GM19099 (cell line): Measurements from ENCODE around the gene CHRNA4.

Experiments used
- POLR2A ChIP-seq: IDR thresholded peaks from 3 replicates; pipeline ENCODE4 v1.6.1; 2011; ENCODE audit warnings: low read depth; ENCODE audit not compliant: insufficient read length; ENCODE audit errors: extremely low read depth

The CHRNA4 gene

DNA sequence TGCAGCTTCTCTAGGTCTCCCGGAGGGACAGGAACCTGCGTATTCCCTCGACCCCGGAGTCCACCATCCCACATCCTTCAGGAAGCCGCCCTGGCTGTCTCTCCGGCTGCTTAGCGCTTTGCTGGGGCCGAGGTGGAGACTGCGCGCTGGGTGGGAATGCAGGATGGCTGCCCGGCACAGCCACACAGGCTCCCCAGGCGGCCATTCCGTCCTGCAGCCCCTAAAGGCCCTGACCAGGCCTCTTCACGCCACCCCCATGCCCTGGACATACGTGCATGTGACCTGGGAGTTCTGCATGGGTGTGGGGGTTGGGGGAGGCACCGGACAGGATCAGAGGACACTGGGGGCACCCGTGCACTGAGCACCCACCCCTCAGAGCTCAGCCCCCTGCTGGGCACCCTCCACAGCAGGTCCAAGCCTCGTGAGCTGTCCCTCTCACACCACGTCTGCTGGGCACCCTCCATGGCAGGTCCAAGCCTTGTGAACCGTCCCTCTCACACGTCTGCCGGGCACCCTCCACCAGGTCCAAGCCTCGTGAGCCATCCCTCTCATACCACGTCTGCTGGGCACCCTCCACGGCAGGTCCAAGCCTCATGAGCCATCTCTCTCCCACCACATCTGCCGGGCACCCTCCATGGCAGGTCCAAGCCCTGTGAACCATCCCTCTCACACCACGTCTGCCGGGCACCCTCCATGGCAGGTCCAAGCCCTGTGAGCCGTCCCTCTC, 40.4 kb upstream of the CHRNA4 start:
- no peak for TF ChIP-seq POLR2A

DNA sequence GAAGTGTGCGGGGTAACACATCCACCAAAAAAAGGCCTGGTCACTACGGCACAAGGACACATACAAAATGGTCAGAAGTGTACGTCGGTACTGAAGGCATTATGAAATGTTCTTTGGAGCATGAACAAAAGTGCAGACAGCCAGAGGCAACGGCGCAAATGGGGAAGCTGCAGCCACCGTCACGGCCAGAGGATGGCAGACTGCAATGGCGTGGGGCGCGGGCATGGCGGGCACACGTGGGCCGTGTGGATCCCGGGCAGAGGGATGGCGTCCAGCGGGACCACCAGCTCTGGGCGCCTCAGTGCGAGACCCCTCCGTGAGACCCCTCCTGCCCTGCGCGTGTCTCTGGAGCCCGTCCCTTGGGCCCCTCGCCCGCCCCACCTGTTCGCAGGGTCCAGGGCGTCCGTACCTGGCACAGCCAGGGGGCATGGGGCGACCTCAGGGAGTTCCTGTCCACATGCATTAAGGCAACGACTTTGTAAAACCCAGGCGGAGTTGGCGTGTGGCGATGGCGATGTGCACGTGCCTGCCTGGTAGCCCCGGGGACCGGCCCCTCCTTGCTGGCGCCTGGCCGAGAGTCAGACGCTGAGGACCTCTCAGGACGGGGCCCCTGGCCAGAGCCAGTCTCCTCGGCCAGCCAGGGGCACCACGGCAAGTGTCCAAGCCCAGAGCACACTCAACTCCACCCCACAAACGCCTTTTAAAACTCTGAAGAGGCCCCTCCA, 39.5 kb upstream of the CHRNA4 start:
- no peak for TF ChIP-seq POLR2A

DNA sequence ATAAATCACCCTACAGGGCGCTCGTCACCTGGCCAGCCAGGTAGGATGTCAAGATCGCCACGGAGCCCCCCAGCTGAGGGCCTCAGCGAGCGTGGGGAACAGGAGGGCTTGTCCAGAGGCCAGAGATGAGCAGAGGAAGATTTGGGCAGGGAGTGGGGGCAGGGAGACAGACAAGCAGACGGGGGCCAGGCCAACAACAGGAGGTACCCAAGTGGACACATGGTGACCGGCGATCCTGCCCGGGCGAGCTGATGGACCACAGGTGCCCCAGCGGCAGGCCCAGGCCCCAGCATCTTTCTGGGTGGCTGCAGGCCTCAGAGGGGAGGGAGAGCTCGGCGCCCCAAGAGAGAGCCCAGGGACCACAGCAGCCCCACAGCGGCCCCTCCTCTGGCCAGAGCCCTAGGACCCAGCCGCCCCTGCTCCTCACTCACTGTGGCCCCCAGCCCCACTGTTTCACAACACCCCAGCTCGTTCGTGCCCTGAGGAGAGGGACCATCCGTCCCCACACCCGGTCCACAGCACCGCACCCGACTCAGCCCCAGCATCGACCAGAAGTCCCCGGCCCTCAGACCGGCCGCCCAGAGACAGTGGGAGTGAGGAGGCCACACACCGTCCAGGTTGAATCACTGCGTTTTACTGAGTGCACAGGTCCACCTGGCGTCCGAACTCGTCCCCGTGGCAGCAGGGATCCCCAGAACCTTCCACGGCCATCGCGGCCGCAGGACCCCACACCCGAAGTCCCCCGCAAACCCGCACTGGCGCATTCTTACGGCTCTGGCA, 38.6 kb upstream of the CHRNA4 start:
- no peak for TF ChIP-seq POLR2A

DNA sequence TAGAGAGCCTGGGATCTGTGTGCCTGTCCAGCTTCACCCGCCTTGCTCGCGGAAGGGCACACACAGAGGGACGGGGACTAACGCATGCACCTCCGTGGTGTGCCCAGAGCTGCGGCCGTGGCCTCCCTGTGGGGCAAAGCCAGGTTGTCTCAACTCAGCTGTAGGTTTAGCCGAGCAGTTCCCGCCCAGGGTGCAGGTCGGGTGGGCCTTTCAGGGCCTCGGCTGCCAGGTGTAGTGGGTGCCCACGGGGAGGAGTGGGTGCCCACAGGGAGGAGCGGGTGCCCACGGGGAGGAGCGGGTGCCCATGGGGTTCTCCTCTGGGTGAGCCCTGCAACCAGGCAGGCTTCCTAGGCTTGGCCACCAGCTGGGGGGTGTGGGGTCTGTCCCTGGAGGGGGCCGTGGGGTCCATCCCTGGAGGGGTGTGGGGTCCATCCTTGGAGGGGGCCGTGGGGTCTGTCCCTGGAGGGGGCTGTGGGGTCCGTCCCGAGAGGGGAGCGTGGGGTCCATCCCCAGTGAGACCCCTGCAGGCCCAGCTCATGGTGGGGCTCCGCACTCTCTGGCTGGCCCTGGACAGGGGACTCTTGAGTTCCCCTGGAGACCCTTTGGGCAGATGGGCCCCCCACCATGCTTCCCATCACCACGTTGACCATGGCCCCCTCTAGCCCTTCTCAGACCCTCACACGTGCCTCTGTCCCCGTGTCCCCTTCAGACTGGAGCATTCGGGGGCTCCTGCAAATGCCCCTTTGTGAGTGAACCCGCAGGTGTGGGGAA, 37.8 kb upstream of the CHRNA4 start:
- no peak for TF ChIP-seq POLR2A

DNA sequence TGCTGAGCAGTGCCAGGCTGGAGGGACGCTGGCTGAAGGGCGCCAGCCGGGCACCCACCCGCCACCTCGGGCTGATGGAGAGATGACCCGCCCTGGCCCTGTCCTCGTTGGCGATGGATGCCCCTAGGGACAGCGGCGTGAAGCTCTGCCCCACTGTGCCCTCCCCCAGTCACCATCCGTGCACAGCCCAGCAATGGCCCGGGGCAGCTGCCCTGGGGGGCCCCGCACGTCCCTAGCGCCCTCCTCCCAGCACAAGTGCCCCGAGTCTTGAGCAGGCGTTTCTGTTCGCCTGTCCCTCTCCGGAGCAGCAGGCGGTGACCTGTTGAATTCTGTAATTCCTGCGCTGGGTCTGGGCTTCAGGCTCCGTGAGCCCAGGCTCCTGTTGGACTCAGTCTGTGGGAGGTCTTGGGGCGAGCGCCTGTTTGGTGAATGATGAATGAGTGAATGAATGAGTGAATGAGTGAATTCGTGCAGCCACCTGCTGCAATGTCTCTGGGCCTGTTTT, 36.8 kb upstream of the CHRNA4 start:
- no peak for TF ChIP-seq POLR2A

DNA sequence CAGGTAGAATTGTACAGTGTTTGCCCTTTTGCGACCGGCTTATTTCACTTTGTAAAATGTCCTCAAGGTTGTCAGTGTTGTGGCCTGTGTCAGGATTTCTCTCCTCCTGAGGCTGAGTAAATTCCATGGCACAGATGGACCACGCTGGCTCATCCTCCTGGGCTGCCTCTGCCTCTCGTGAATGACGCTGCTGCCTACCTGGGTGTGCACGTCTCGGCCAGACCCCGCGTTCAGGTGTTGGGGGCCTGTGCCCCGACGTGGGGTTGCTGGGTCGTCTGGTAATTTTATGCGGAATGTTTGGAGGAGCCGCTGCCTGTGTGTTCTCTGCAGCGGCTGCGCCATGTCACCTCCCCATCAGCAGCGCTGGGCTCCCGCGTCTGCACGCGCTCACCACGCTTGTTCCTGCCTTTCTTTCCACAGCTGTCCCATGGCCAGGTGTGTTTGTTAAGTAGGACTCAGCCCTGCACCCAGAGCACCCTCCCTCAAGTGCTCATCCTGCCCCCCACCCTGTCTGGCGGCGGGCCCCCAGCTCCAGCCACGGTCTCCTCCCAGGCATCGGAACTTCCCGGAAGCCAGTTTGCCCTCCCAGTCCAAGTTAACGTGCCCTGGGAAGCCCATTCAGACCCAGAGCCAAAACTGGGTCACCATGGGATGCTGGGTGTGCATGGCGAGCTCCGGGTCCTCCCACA, 36.1 kb upstream of the CHRNA4 start:
- TF ChIP-seq POLR2A: no peak

DNA sequence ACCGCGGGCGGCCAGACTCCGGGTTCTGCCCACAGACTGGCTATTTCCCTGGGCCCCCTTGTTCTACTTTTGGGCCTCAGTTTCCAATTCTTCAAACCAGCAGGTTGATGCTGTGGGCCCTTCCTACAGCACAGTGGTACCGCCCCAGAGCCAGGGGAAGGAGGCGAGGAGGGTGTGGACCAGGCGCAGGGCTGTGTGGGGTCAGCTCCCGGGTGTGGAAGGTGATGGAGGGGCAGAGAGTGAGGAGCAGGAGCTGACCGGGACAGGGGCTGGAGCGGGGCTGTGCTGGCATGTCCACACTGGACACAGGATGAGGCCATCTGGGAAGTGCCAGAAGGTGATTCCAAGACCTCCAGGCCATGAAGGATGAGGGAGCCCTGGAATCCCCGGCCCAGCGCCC, 35.2 kb upstream of the CHRNA4 start:
- TF ChIP-seq POLR2A: no peak

DNA sequence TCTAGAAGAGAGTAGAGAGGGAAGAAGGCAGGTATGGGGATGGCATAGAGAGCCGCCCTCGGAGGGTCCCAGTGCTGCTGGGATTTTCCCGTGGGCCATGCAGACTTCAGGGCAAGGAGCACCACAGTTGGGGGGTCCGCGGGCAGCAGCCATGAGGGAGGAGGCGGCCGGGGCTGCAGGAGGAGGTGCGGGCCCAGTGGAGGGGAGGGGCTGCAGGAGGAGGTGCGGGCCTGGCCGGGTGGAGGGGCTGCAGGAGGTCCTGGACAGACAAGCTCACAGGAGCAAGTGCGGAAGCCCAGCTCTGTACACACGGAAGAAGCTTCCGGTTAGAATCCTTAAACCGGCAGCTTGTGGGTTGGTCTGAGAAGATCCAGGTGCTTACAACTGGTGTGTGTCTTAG, 34.6 kb upstream of the CHRNA4 start:
- no peak for TF ChIP-seq POLR2A

DNA sequence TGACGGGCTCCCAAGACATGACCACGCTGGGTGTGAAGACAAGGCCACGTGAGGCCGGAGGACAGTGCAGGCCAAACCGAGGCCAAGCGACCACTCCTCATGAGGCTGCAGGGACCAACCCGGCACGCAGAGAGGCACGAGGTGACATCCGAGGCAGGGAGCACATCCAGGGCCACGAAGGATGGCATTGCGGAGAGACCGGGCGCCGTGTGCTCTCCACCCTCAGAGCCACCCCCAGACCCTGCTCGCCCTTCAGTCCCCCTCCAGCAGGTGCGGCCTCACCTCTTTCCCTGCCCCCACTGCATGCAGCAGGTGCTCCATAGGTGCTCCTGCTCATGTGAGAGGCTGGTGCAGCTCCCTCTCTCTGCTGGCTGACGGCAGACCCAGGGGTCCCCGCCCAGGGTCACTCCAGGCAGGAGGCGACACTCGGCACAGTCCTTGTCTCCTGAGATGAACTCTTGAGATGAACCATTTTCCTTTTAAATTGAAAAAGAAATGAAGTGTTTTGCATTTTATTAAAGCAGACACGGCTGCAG, 33.8 kb upstream of the CHRNA4 start:
- no peak for TF ChIP-seq POLR2A

DNA sequence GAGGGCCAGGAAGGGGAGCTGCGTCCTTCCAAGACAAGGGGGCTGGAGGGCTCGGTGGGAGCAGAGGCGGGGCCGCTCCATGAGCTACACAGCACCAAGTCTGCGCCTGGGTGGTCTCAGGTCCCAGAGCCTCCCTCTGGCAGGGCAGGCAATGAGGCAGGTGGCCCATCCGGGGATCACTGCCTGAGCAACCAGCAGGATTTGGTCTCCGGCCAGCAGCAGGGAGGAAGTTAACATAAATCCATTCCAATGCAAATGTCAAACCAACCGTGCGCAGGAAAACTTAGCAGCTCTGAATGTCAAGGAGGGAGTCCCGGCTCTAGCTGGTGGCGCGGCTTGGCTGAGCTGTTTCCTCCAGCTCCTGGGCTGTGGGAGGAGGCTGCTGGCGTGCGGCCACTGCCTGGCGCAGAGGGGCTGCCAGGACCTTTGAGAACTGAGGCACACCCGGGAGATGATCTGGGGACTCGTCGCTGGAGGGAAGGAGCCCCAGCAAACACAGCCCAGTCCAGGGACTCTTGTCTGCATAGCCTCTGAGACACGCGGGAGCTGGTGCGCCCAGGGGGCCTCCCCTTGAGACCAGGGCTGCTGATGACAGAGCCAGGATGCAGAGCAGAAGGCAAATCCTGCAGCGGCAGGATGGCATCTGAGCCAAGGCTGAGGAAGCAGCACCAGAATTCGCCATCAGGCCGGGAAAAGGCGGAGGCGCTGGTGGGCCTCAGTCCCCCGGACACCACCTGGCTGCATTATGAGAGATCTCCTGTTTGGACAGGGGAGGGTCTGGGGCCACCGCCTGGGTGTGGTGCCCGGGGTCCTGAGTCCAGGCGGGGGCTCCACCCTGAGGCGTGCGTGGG, 33.1 kb upstream of the CHRNA4 start:
- no peak for TF ChIP-seq POLR2A

DNA sequence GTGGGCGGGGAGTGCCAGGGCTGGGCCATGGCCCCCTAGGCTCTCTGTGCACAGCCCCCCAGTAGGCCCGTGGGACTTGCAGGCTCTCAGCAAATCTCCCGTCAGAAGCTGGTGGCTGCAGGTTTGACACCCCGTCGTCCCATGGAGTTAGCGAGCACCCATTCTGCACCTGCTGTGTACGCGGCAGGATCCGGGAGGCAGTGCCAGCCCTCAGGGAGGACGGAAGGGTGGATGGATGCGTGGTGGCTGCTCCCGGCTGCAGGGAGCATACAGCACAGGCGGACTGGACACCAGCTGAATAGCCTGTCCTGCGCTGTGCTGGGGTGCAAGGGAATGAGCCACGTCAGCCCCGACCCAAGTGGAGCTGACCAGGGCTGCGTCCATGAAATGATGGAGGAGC, 32.4 kb upstream of the CHRNA4 start:
- no peak for TF ChIP-seq POLR2A

DNA sequence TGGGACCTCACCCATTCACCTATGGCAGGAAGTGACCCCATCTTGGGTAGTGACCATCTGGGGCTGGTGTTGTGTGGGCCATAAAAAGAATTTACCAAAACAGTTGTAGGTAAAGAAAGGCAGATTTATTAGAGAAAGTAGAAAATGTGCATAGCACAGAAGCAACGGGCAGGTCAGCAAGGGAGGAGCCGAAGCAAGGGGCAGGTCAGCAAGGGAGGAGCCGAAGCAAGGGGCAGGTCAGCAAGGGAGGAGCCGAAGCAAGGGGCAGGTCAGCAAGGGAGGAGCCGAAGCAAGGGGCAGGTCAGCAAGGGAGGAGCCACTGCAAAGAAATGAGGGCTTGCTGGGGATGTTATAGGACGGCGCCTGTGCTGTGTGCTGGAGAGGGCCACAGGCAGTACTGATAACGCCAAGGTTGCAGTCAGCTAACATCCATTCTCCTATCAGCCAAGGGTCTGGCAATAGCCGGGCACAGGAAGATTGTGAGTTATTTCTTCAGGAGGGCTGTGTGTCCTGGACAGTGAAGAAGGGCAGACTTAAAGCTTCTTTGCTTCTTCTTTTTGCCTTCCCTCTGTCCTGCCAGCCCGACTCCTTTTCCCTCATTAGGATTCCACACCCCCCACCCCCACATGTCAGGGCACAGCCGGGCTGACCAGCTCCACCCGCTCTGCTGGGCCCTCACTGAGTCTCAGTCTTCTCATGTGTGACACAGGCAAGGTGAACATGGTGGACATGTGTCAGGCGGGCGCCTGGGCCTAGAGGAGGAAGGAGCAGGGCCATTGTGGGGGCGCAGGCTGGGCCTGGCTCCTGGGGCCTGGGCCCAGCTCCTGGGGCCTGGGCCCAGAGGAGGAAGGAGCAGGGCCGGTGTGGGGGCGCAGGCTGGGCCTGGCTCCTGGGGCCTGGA, 31.6 kb upstream of the CHRNA4 start:
- TF ChIP-seq POLR2A: no peak
